Gastroesophageal sphincter (tissue), 3 donors: ENCODE measurements around the gene MYCBPAP.

Experiments
- CTCF ChIP-seq, 4 experiments: fragments of 200-600 bp in 2 of 4; fragments of 450-650 bp in 2 of 4; sonication (generic) in 1 of 4; IDR thresholded peaks; one replicate each; pipeline ENCODE4 v1.5.1; 2017 to 2019; ENCODE audit warnings: antibody characterized with exemption in 4 of 4, mild to moderate bottlenecking in 2 of 4, moderate library complexity in 2 of 4
- POLR2A ChIP-seq, 2 donors: fragments of 450-650 bp; IDR thresholded peaks; one replicate each; pipeline ENCODE4 v1.6.1; 2017; ENCODE audit warnings: antibody characterized with exemption in 2 of 2, mild to moderate bottlenecking in 2 of 2, moderate library complexity in 1 of 2

GRCh38 chr17:50557630-50558029, 49.4 kb downstream of the MYCBPAP start:
- no peak for TF ChIP-seq CTCF (IDR thresholded peaks at IDR 0.05)
- no peak for TF ChIP-seq POLR2A (IDR thresholded peaks at IDR 0.05)
